Fibroblast of skin of left quadriceps (primary cell): Measurements from ENCODE around the gene NOXRED1.

ENCODE experiments used
- DNase-seq, 2 experiments: peaks; one replicate each; pipeline ENCODE4 v3.0.0-alpha.2; 2013; ENCODE audit warnings: low read depth in 2 of 2

Gene NOXRED1

GRCh38 chr14:77344377-77344996, 78.8 kb downstream of the NOXRED1 start:
- no peak for DNase-seq
